H1 (cell line): ENCODE measurements around the gene TMEM134. TPM values are rescaled to one million over a fixed set of nuclear protein-coding genes. Genes with fewer than 3 reads are reported as not detected.

Experiments used
- ATF3 ChIP-seq: IDR thresholded peaks from 2 replicates; pipeline ENCODE4 v1.6.1; 2011; ENCODE audit warnings: low read depth, mild to moderate bottlenecking, low read length; ENCODE audit not compliant: insufficient read depth
- BRCA1 ChIP-seq: IDR thresholded peaks from 2 replicates; pipeline ENCODE4 v1.6.1; 2012; ENCODE audit warnings: low read depth, low read length, improper control_type of control experiment
- CHD7 ChIP-seq: fragments of 300-600 bp; sonication (generic); IDR thresholded peaks from 2 replicates; pipeline ENCODE4 v1.7.1; 2012; ENCODE audit warnings: low read length, moderate library complexity, mild to moderate bottlenecking, inconsistent platforms; ENCODE audit not compliant: insufficient replicate concordance
- EP300 ChIP-seq, 2 experiments: IDR thresholded peaks; 1 replicate in 1 of 2; 2 replicates in 1 of 2; pipeline ENCODE4 v1.6.1; 2011 to 2012; ENCODE audit warnings: low read depth in 2 of 2, low read length in 2 of 2, mild to moderate bottlenecking in 2 of 2, borderline replicate concordance in 1 of 2, inconsistent platforms in 1 of 2, moderate library complexity in 1 of 2
- SIRT6 ChIP-seq: IDR thresholded peaks from one replicate; pipeline ENCODE4 v1.7.1; 2012; ENCODE audit warnings: low read length, inconsistent platforms
- TAF1 ChIP-seq: IDR thresholded peaks from 2 replicates; pipeline ENCODE4 v1.6.1; 2011; ENCODE audit warnings: mild to moderate bottlenecking, low read depth, low read length
- TCF12 ChIP-seq: IDR thresholded peaks from 2 replicates; pipeline ENCODE4 v1.6.1; 2011; ENCODE audit warnings: low read depth, mild to moderate bottlenecking, low read length
- TEAD4 ChIP-seq: IDR thresholded peaks from 2 replicates; pipeline ENCODE4 v1.6.1; 2012; ENCODE audit warnings: low read depth, low read length, inconsistent platforms, mixed read lengths
- polyA plus RNA-seq, 7 experiments: library from polyadenylated mRNA; depleted of rRNA in 3 of 7; stranded (reverse) in 5 of 7; unstranded in 2 of 7; fragments of >200 nt in 5 of 7; fragments of 200-250 nt in 2 of 7; gene quantifications; 1 replicate in 5 of 7; 2 replicates in 1 of 7; 4 replicates in 1 of 7; pipeline versions ENCODE4 v1.2.1 to v1.2.3, GENCODE V29; 2011 to 2013; ENCODE audit warnings: missing spikeins in 2 of 7, mixed read lengths in 2 of 7
- total RNA-seq: library from RNA; stranded (reverse); fragmentation: NEBNext Ultra II Directional; extraction: Animal tissue kit (Norgen Biotek cat#: 25700); gene quantifications from 2 replicates; pipeline ENCODE4 v1.2.1, GENCODE V29; 2021

The TMEM134 gene
- total and polyA plus RNA-seq, 2 of the 8 experiments (the other 6 are each of a cell fraction or from before 2014, with no cell fraction given) = 32.4 to 229 TPM

GRCh38 chr11:67432655-67433349 lies 36.2 kb downstream of the TMEM134 start (continued):
- no peak for TF ChIP-seq CHD7
- TF ChIP-seq TEAD4 = no peak
- TF ChIP-seq BRCA1 = no peak
- TF ChIP-seq TAF1 = no peak
- no peak for TF ChIP-seq TCF12
- no peak for TF ChIP-seq EP300 (IDR thresholded peaks at IDR 0.05; ENCODE audit: borderline replicate concordance in 1 of 2, low read depth in 2 of 2, low read length in 2 of 2)
- TF ChIP-seq SIRT6 = no peak
- no peak for TF ChIP-seq ATF3
- TF ChIP-seq, all 59 proteins: peak for 0
